PC-9 (cell line): ENCODE data around the gene ADAMTS16. TPM values are rescaled to one million over a fixed set of nuclear protein-coding genes. Genes with fewer than 3 reads are reported as not detected.

ENCODE experiments used
- BruUV-seq: library from RNA; stranded (reverse); fragments of 400-500 nt; replicated peaks from 2 replicates; lab custom pipeline; 2021; lab: Mats Ljungman, UMichigan
- CTCF ChIA-PET: fragments of 300-600 bp; sonication (Branson Sonifier 250); formaldehyde crosslinking; loops from one replicate; lab custom pipeline; 2022; ENCODE audit warnings: antibody characterized with exemption; lab: Charles Lee
- POLR2A ChIA-PET: fragments of 300-600 bp; sonication (Branson Sonifier 250); formaldehyde crosslinking; loops from one replicate; lab custom pipeline; 2022; ENCODE audit warnings: antibody characterized with exemption; ENCODE audit not compliant: unreplicated experiment; lab: Charles Lee
- DNase-seq, 2 experiments: peaks; one replicate each; pipeline versions ENCODE4 v3.0.0 to v3.0.0-alpha.2; 2015 to 2022; ENCODE audit warnings: mixed read lengths in 1 of 2
- H2AFZ ChIP-seq: fragments of 200-600 bp; sonication (generic); 2 replicates; pipeline ENCODE4 v1.8.1; 2017; ENCODE audit warnings: antibody characterized with exemption
- H3F3A ChIP-seq: fragments of 200-600 bp; sonication (generic); 2 replicates; pipeline ENCODE4 v1.8.1; 2017; ENCODE audit warnings: antibody characterized with exemption, mild to moderate bottlenecking, low read depth; ENCODE audit not compliant: insufficient read depth
- H3K27ac ChIP-seq: fragments of 200-600 bp; sonication (generic); 2 replicates; pipeline ENCODE4 v1.6.1; 2016; ENCODE audit warnings: mixed run types
- H3K27me3 ChIP-seq: fragments of 200-600 bp; sonication (generic); 2 replicates; pipeline ENCODE4 v1.6.1; 2016; ENCODE audit warnings: low read depth, mixed run types; ENCODE audit not compliant: insufficient read depth
- H3K36me3 ChIP-seq: fragments of 200-600 bp; sonication (generic); 2 replicates; pipeline ENCODE4 v1.6.1; 2016; ENCODE audit warnings: low read depth, mixed run types
- H3K4me1 ChIP-seq: fragments of 200-600 bp; sonication (generic); replicated peaks from 2 replicates; pipeline ENCODE4 v1.6.1; 2016; ENCODE audit warnings: mixed run types; ENCODE audit not compliant: insufficient read depth
- H3K4me2 ChIP-seq: fragments of 200-600 bp; sonication (generic); 2 replicates; pipeline ENCODE4 v1.6.1; 2017; ENCODE audit warnings: mixed run types
- H3K4me3 ChIP-seq: fragments of 200-600 bp; sonication (generic); 2 replicates; pipeline ENCODE4 v1.6.1; 2016; ENCODE audit warnings: mixed run types
- H3K79me2 ChIP-seq: fragments of 200-600 bp; sonication (generic); 2 replicates; pipeline ENCODE4 v1.6.1; 2017; ENCODE audit warnings: low read depth, mixed run types
- H3K9me2 ChIP-seq: fragments of 200-600 bp; sonication (generic); 2 replicates; pipeline ENCODE4 v1.8.1; 2017; ENCODE audit warnings: mild to moderate bottlenecking; ENCODE audit not compliant: insufficient read depth
- H3K9me3 ChIP-seq: fragments of 200-600 bp; sonication (generic); 2 replicates; pipeline ENCODE4 v1.8.1; 2016; ENCODE audit warnings: low read depth; ENCODE audit not compliant: insufficient read depth
- H4K20me1 ChIP-seq: fragments of 200-600 bp; sonication (generic); 2 replicates; pipeline ENCODE4 v1.8.1; 2017; ENCODE audit not compliant: insufficient read depth
- CTCF ChIP-seq: fragments of 200-600 bp; sonication (generic); conservative IDR thresholded peaks from 2 replicates; pipeline ENCODE4 v1.6.1; 2017; ENCODE audit warnings: mixed run types, antibody characterized with exemption, mild to moderate bottlenecking, moderate library complexity
- EZH2 ChIP-seq: fragments of 200-600 bp; sonication (generic); IDR thresholded peaks from 2 replicates; pipeline ENCODE4 v1.8.0; 2017; ENCODE audit warnings: antibody characterized with exemption, low read depth
- intact Hi-C: fragments of 100-400 bp; cut with micrococcal nuclease; formaldehyde crosslinking; loops from one replicate; pipeline ENCODE4 v1.10.0; 2022; ENCODE audit not compliant: unreplicated experiment
- total RNA-seq: library from RNA; stranded (reverse); gene quantifications from 2 replicates; pipeline ENCODE4 v1.2.3, GENCODE V29; 2021

The ADAMTS16 gene
- total RNA-seq, 1 experiment from 2014 or later = 26.4 TPM

GRCh38 chr5:5231576-5231975 is 91.4 kb downstream of the ADAMTS16 start:
- no peaks in the 10 kb centered on the region for H4K20me1 ChIP-seq
- DNase-seq = no peak
- no peak overlapping the region for H3K27ac ChIP-seq
- H3K27me3 ChIP-seq = no peaks in the 10 kb centered on the region
- no peaks in the 10 kb centered on the region for H3F3A ChIP-seq
- CTCF ChIA-PET = no interaction called here
- POLR2A ChIA-PET = no interaction called here
- H3K9me2 ChIP-seq = no peaks in the 10 kb centered on the region
- no peaks in the 10 kb centered on the region for H3K4me1 ChIP-seq
- intact Hi-C loops = no loop called here
- no peaks in the 10 kb centered on the region for H3K79me2 ChIP-seq
- no TSS peak for BruUV-seq
- TF ChIP-seq EZH2 (no peak), CTCF (no peak)
- H3K36me3 ChIP-seq = no peaks in the 10 kb centered on the region
- no peak overlapping the region for H3K4me2 ChIP-seq
- H3K9me3 ChIP-seq = no peaks in the 10 kb centered on the region
- H2AFZ ChIP-seq = no peak overlapping the region
- H3K4me3 ChIP-seq = no peak overlapping the region

GRCh38 chr5:5234912-5235311 is 94.8 kb downstream of the ADAMTS16 start:
- no peaks in the 10 kb centered on the region for H3K27me3 ChIP-seq
- H3K36me3 ChIP-seq = no peaks in the 10 kb centered on the region
- H3K9me3 ChIP-seq = no peaks in the 10 kb centered on the region
- no peaks in the 10 kb centered on the region for H3K79me2 ChIP-seq
- no peak overlapping the region for H3K27ac ChIP-seq
- no peaks in the 10 kb centered on the region for H4K20me1 ChIP-seq
- H3K4me3 ChIP-seq = no peak overlapping the region
- BruUV-seq = no TSS peak
- no peaks in the 10 kb centered on the region for H3K4me1 ChIP-seq
- DNase-seq = no peak
- H3F3A ChIP-seq = no peaks in the 10 kb centered on the region
- TF ChIP-seq EZH2 = no peak
- TF ChIP-seq CTCF = no peak
- intact Hi-C loops = no loop called here
- POLR2A ChIA-PET = interaction anchor here (0.7 kb wide), 1 partner anchor 89 kb away, joined by 5 read pairs; no protein-coding TSS in a partner anchor
- H3K4me2 ChIP-seq = no peak overlapping the region
- H2AFZ ChIP-seq = no peak overlapping the region
- H3K9me2 ChIP-seq = no peaks in the 10 kb centered on the region
- CTCF ChIA-PET = interaction anchor here (0.6 kb wide), 1 partner anchor 239 kb away, joined by 3 read pairs; no protein-coding TSS in a partner anchor

DNA sequence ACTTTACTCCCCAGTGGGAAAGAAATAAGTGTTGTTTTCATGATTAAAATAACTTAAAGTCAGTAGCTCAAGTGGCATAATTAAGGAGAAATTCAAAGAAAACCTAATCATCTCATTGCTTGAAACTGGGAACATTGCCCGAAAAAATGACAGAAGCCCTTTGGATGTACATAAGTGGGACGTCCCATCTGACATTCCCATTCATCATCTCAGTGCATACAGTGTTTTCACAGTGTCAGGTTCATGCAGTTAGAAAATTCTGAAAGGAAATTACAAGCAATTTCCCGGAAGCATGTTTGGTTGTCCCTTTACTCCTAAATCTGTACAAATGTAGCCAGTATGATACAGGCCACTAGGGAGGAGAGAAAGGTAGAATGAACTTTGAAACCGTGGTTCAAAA is 95.6 kb downstream of the ADAMTS16 start:
- CTCF ChIA-PET = no interaction called here
- TF ChIP-seq CTCF (no peak), EZH2 (no peak)
- Histone ChIP-seq H3K4me1 (no peaks in the 10 kb centered on the region), H3K27ac (no peak overlapping the region), H3K4me2 (no peak overlapping the region), H3K9me3 (no peaks in the 10 kb centered on the region), H3K79me2 (no peaks in the 10 kb centered on the region), H4K20me1 (no peaks in the 10 kb centered on the region), H3K36me3 (no peaks in the 10 kb centered on the region), H3K4me3 (no peak overlapping the region), H3K27me3 (no peaks in the 10 kb centered on the region), H3K9me2 (no peaks in the 10 kb centered on the region), H3F3A (no peaks in the 10 kb centered on the region), H2AFZ (no peak overlapping the region)
- POLR2A ChIA-PET = interaction anchor here (0.7 kb wide), 1 partner anchor 89 kb away, joined by 5 read pairs; no protein-coding TSS in a partner anchor
- intact Hi-C loops = no loop called here
- DNase-seq = no peak
- no TSS peak for BruUV-seq
